Colonic mucosa (tissue), 4 donors: ENCODE measurements around the gene ESCO1. TPM values are rescaled to one million over a fixed set of nuclear protein-coding genes. Genes with fewer than 3 reads are reported as not detected.

Experiments
- DNase-seq: peaks from one replicate; pipeline ENCODE4 v3.0.0-alpha.2; 2020
- H3K27ac ChIP-seq: fragments of 200-600 bp; one replicate; pipeline ENCODE4 v1.8.0; 2021
- H3K27me3 ChIP-seq: fragments of 200-600 bp; one replicate; pipeline ENCODE4 v1.8.0; 2021
- H3K36me3 ChIP-seq: fragments of 200-600 bp; one replicate; pipeline ENCODE4 v1.8.0; 2021
- H3K4me1 ChIP-seq: fragments of 200-600 bp; one replicate; pipeline ENCODE4 v1.8.0; 2021; ENCODE audit warnings: mild to moderate bottlenecking
- H3K4me3 ChIP-seq: fragments of 200-600 bp; one replicate; pipeline ENCODE4 v1.8.0; 2021
- H3K9ac ChIP-seq, 2 donors: one replicate each; pipeline ENCODE4 v1.7.0; 2013; ENCODE audit warnings: control low read depth in 2 of 2, low read depth in 2 of 2, low read length in 2 of 2
- H3K9me3 ChIP-seq: fragments of 200-600 bp; one replicate; pipeline ENCODE4 v1.8.0; 2021
- intact Hi-C: fragments of 100-400 bp; cut with DNase I; formaldehyde crosslinking; loops from one replicate; pipeline ENCODE4 v1.14.1; 2022
- total RNA-seq, 2 donors: library from RNA; stranded (reverse); fragmentation: NEBNext Ultra II Directional in 1 of 2; extraction: Animal tissue kit (Norgen Biotek cat#: 25700) in 1 of 2; gene quantifications; one replicate each; pipeline ENCODE4 v1.2.1, GENCODE V29; 2021
- TF ChIP-seq, protein P1 (sequence below): fragments of 200-600 bp; IDR thresholded peaks from one replicate; pipeline ENCODE4 v1.8.0; 2022; ENCODE audit warnings: antibody characterized with exemption, mild to moderate bottlenecking
- donor health status: healthy.
- donor health status: DM: no; HTN: no; CAD: no.
- donor health status: DM: no; HTN: no; CAD: no.

Gene ESCO1
- total RNA-seq, 2 donors from 2014 or later, result 11.7 to 17.7 TPM

DNA sequence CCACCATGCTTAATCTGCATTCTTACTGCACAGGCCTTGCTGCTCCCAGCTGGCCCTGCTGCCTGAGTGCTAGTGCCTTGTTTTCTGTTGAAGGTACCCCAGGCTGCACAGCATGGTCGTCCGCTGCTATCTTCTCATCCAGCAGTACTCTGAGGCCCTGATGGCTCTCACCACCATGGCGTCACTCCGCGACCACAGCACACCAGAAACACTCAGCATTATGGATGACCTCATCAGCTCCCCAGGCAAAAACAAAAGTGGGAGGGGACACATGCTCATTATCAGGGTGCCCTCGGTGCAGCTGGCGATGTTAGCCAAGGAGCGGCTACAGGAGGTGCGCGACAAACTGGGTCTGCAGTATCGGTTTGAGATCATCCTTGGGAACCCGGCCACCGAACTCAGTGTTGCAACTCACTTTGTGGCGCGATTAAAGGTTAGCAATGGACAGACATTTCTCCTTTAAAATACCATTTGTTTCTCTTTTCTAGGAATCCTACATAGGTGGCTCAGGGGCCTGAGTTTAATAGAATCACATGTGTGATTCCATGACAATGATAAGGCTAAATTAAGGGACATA lies 110.5 kb downstream of the ESCO1 start:
- no peak overlapping the region for H3K27ac ChIP-seq
- DNase-seq, result no peak
- no peaks in the 10 kb centered on the region for H3K4me1 ChIP-seq
- H3K4me3 ChIP-seq, result no peak overlapping the region
- no peak overlapping the region for H3K9ac ChIP-seq
- TF ChIP-seq, protein P1, sequence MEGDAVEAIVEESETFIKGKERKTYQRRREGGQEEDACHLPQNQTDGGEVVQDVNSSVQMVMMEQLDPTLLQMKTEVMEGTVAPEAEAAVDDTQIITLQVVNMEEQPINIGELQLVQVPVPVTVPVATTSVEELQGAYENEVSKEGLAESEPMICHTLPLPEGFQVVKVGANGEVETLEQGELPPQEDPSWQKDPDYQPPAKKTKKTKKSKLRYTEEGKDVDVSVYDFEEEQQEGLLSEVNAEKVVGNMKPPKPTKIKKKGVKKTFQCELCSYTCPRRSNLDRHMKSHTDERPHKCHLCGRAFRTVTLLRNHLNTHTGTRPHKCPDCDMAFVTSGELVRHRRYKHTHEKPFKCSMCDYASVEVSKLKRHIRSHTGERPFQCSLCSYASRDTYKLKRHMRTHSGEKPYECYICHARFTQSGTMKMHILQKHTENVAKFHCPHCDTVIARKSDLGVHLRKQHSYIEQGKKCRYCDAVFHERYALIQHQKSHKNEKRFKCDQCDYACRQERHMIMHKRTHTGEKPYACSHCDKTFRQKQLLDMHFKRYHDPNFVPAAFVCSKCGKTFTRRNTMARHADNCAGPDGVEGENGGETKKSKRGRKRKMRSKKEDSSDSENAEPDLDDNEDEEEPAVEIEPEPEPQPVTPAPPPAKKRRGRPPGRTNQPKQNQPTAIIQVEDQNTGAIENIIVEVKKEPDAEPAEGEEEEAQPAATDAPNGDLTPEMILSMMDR, result no peak
- H3K9me3 ChIP-seq, result no peaks in the 10 kb centered on the region
- H3K36me3 ChIP-seq, result no peaks in the 10 kb centered on the region
- H3K27me3 ChIP-seq, result no peaks in the 10 kb centered on the region
- intact Hi-C loops, result no loop called here

DNA sequence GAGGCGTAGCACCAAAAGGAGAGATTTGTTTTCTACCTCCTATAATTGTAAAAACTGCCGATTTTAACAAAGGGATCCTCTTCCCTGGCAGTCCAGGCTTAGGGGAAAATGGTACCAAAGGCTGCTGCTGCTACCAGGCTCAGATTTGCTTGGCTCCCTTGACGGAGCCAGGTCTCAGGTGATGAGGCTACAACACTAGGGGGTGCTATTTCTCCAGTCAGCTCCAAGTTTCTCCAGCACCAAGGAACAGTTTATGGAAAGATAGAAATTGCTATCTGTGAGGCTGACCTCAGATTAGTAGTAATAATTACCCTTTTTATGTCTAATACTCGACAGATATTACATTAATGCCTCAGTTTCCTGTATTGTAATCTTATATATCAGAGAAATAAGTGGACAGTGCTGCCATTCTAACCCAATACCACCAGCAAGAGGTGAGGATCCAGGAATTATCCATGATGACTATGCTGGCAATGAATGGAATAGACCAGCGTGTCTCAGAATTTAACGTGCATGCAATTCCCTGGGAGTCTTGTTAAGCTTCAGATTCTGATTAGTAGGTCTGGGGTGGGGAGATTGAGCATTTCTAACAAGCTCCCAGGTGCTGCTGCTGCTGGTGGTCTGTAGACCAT lies 111.3 kb downstream of the ESCO1 start:
- H3K4me1 ChIP-seq, result no peaks in the 10 kb centered on the region
- H3K27ac ChIP-seq, result no peak overlapping the region
- H3K4me3 ChIP-seq, result no peak overlapping the region
- no peaks in the 10 kb centered on the region for H3K27me3 ChIP-seq
- no peak overlapping the region for H3K9ac ChIP-seq
- peak; percentile 49 for DNase-seq
- no peaks in the 10 kb centered on the region for H3K36me3 ChIP-seq
- H3K9me3 ChIP-seq, result no peaks in the 10 kb centered on the region
- TF ChIP-seq, protein P1, result peak; percentile 75
- intact Hi-C loops, result no loop called here

DNA sequence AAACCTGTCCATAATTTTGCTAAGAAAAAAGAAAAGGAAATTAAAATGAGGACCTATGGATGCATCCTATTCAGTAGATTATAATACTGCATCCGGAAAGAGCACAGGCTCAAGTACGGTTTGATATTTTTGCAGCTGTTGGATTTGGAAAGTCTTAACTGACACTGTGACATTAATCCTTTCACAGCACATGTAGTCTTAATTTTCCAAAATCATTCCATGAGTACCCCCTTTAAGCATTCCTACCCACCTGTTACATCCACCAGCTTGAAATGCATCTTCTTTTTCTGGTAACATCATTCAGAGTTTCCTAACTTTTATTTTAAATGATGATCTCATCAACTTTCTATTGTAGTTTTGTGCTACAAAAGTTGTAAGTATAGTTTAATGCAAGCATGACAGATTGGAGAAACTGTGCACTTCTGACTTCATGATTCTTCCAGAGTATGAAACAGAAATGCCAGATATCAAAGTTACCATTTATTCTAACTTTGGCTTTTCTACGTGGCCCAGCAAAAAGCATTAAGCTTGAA lies 113.5 kb downstream of the ESCO1 start:
- Histone ChIP-seq H3K9me3 (no peaks in the 10 kb centered on the region), H3K27me3 (no peaks in the 10 kb centered on the region), H3K27ac (no peak overlapping the region), H3K36me3 (no peaks in the 10 kb centered on the region), H3K9ac (no peak overlapping the region), H3K4me3 (no peak overlapping the region), H3K4me1 (no peaks in the 10 kb centered on the region)
- DNase-seq, result no peak
- intact Hi-C loops, result no loop called here
- TF ChIP-seq, protein P1, result no peak

DNA sequence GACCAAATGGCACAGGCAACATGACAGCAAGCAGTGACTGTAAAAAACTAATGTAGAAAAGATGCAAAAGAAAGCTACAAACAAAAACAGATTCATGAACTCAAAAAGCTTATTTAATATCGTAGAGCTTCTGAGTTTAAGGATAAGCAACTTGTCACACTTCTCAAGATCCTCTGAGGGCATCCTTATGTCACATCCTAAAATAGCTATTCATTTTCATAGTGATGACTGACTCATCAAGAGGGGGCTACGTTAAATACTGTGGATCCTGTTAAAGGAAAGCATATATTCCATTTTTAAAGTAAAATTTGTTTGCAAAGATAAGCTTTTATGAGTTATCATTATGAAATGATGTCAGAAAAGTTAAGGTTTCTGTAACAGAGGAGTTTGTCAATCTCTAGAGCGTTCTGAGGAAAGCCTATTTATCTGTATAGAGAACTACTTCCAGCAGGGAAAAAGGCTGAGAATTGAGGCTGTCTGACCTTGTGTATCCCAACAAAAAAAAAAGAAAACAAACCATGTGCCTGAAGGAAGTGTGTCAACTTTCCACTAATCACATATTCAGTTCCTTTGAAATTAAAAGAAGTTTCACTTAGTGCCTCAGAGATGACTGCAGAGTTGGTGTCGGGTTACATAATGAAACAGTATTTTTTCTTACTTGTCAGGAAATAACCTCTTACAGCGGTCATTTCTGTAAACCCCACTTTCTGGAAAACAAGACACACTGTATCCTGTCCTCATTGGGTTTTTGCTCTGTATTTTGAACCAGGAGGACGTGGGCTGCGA lies 115.5 kb downstream of the ESCO1 start:
- Histone ChIP-seq H3K27me3 (no peaks in the 10 kb centered on the region), H3K27ac (no peak overlapping the region), H3K4me1 (no peaks in the 10 kb centered on the region), H3K36me3 (no peaks in the 10 kb centered on the region), H3K9me3 (no peaks in the 10 kb centered on the region), H3K4me3 (no peak overlapping the region), H3K9ac (no peak overlapping the region)
- no peak for DNase-seq
- TF ChIP-seq, protein P1, result no peak
- intact Hi-C loops, result no loop called here

DNA sequence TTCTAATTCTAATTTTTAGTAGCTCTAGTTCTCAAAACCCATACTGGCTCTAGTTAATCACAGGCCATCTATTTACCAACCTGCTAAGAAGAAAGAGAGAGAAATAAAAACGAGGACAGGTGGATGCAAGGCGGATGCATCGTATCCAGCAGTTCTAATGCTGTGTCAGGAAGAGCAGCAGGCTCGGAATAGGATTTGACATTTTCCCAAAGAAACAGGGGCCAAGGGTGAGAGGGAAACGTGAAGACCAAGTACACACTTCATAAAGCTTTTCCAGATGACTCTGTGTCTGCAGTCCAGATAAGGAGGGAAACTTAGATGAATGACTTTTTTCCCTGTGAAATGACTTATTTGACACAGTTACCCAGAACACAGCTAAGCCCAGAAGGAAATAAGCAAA lies 117.5 kb downstream of the ESCO1 start:
- Histone ChIP-seq H3K36me3 (no peaks in the 10 kb centered on the region), H3K9me3 (no peaks in the 10 kb centered on the region), H3K27me3 (no peaks in the 10 kb centered on the region), H3K27ac (no peak overlapping the region), H3K9ac (no peak overlapping the region), H3K4me3 (no peak overlapping the region), H3K4me1 (no peaks in the 10 kb centered on the region)
- TF ChIP-seq, protein P1, result no peak
- no peak for DNase-seq
- intact Hi-C loops, result no loop called here
